Thoracic aorta (tissue), 2 donors: ENCODE data around the gene SDK1. TPM values are rescaled to one million over a fixed set of nuclear protein-coding genes. Genes with fewer than 3 reads are reported as not detected.

ENCODE experiments used
- ATAC-seq: fragments of 150-250 bp; one replicate; pipeline ENCODE4 v1.8.0; 2017; ENCODE audit warnings: low read depth; ENCODE audit not compliant: insufficient number of reproducible peaks, low FRiP score
- DNase-seq: peaks from one replicate; pipeline ENCODE4 v3.0.0-alpha.2; 2020; ENCODE audit warnings: low spot score
- H3K27ac ChIP-seq, 2 donors: fragments of 200-600 bp; sonication (generic); 1 replicate in 1 of 2; 2 replicates in 1 of 2; pipeline ENCODE4 v1.5.1; 2016; ENCODE audit warnings: mild to moderate bottlenecking in 2 of 2, moderate library complexity in 2 of 2
- H3K27me3 ChIP-seq: fragments of 200-600 bp; sonication (generic); replicated peaks from 2 replicates; pipeline ENCODE4 v1.6.0; 2016; ENCODE audit warnings: mild to moderate bottlenecking; ENCODE audit not compliant: insufficient read depth
- H3K36me3 ChIP-seq: fragments of 200-600 bp; sonication (generic); one replicate; pipeline ENCODE4 v1.5.1; 2016
- H3K4me1 ChIP-seq, 2 donors: fragments of 200-600 bp; sonication (generic); 1 replicate in 1 of 2; 2 replicates in 1 of 2; pipeline versions ENCODE4 v1.5.1 to v1.6.0; 2016; ENCODE audit warnings: low read depth in 2 of 2, mild to moderate bottlenecking in 1 of 2; ENCODE audit not compliant: control insufficient read depth in 1 of 2
- H3K4me3 ChIP-seq: fragments of 200-600 bp; sonication (generic); 2 replicates; pipeline ENCODE4 v1.5.1; 2016; ENCODE audit warnings: mild to moderate bottlenecking
- H3K9me3 ChIP-seq: fragments of 200-600 bp; sonication (generic); 2 replicates; pipeline ENCODE4 v1.5.1; 2016
- CTCF ChIP-seq: fragments of 200-600 bp; sonication (generic); IDR thresholded peaks from one replicate; pipeline ENCODE4 v1.5.1; 2019; ENCODE audit warnings: antibody characterized with exemption
- total RNA-seq, 2 donors: library from RNA; depleted of rRNA; stranded (reverse); fragments of >200 nt; gene quantifications; one replicate each; pipeline versions ENCODE4 v1.1.0 to v1.2.3, GENCODE V29; 2016

Gene SDK1
- total RNA-seq, 2 donors from 2014 or later: 27.5 to 29.2 TPM

DNA sequence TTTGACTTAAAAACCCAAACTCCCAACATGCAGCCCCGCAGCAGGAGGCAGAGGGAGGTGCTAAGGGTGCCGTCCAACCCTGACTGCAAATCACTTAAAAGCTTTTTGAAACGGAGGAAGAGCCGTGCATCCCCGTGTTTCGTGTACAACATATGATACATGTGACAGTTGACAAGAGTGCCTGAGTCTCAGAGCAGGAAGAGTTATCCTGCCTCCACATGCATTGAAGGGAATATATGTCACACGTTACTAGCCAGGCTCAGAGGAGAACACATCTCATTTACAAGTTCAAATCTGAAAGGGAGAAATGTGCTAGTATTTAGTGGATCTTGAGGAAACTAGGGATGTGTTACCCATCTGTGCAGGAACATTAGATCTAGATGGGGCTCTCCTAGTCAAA, 69.9 kb downstream of the SDK1 start:
- TF ChIP-seq CTCF: no peak
- Histone ChIP-seq H3K4me3 (no peak overlapping the region), H3K27ac (no peak overlapping the region), H3K4me1 (peaks cover 8 to 33% of the 10 kb centered on the region in 2 donors), H3K27me3 (no peaks in the 10 kb centered on the region), H3K9me3 (no peaks in the 10 kb centered on the region), H3K36me3 (no peaks in the 10 kb centered on the region)
- no peak for ATAC-seq
- DNase-seq: no peak

GRCh38 chr7:3371601-3372000, 70.5 kb downstream of the SDK1 start:
- Histone ChIP-seq H3K9me3 (no peaks in the 10 kb centered on the region), H3K27ac (no peak overlapping the region), H3K36me3 (no peaks in the 10 kb centered on the region), H3K4me3 (no peak overlapping the region), H3K27me3 (no peaks in the 10 kb centered on the region), H3K4me1 (peaks cover 8 to 33% of the 10 kb centered on the region in 2 donors)
- ATAC-seq: no peak
- no peak for TF ChIP-seq CTCF
- DNase-seq: no peak

GRCh38 chr7:3374239-3374638, 73.2 kb downstream of the SDK1 start:
- no peak overlapping the region for H3K27ac ChIP-seq
- no peaks in the 10 kb centered on the region for H3K9me3 ChIP-seq
- no peak for ATAC-seq
- no peak overlapping the region for H3K4me3 ChIP-seq
- H3K27me3 ChIP-seq: no peaks in the 10 kb centered on the region
- H3K36me3 ChIP-seq: no peaks in the 10 kb centered on the region
- DNase-seq: no peak
- no peak for TF ChIP-seq CTCF
- peaks cover 4 to 20% of the 10 kb centered on the region in 2 donors for H3K4me1 ChIP-seq

DNA sequence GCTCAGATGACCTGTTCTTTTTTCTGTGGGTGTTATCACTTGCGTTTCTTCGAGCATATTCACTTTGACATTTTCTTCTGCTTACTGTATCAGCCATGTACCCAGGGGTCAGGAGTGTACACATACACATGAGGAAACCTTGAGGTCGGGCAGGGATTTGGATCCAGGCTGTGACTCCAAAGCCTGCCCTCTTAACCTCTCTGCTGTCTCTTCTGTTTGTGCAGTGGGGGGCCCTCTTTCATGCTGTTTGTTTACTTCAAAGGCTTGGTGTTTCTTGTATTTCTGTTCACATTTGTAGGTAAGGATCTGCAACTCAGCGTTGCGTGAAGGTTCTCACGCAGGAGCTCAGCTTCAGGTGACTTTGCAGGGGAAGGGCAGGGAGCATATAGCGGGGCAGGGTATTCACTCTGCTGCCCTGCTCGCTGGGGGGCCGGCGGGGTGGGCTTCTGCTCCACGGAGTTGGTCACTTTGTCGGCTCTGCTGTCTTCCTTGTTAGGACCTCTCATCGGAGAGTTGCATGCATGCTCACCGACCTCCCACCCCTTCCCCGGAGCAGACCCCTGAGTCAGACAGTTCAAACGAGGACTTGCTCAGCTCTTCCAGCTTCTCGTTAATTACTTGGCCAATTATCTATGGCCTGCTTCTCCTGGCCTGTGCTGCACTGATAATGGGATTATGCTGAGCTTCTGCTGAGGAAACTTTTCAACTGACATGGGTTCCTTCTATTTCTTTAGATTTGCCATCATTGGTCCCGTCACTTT, 77.5 kb downstream of the SDK1 start:
- peaks cover 0 to 7% of the 10 kb centered on the region in 2 donors for H3K4me1 ChIP-seq
- TF ChIP-seq CTCF: no peak
- H3K4me3 ChIP-seq: no peak overlapping the region
- ATAC-seq (no peak), DNase-seq (no peak)
- no peaks in the 10 kb centered on the region for H3K27me3 ChIP-seq
- H3K36me3 ChIP-seq: no peaks in the 10 kb centered on the region
- H3K27ac ChIP-seq: no peak overlapping the region
- no peaks in the 10 kb centered on the region for H3K9me3 ChIP-seq

DNA sequence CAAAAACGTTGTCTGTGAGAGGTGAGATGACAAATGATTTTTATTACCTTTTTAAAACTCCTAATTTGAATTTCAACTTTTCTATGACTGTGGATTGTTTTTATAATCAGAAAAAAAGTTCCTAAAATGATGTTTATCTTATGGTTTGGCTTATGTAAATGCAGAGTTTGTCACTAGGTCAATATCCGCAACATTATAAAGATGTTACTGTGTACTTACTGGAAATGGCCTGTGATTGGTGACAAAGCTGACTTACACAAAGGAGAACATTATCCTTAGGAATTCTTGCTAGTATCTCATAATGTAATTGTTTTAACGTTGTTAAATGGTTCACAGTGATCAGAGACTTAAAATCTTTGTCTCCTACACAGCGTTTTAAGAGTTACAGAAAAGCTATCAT, 79.0 kb downstream of the SDK1 start:
- TF ChIP-seq CTCF: no peak
- ATAC-seq (no peak), DNase-seq (no peak)
- H3K36me3 ChIP-seq: no peaks in the 10 kb centered on the region
- H3K4me3 ChIP-seq: no peak overlapping the region
- H3K27me3 ChIP-seq: no peaks in the 10 kb centered on the region
- no peaks in the 10 kb centered on the region for H3K9me3 ChIP-seq
- H3K4me1 ChIP-seq: peaks cover 0 to 7% of the 10 kb centered on the region in 2 donors
- no peak overlapping the region for H3K27ac ChIP-seq
